ENCODE results near the gene PRSS36.
"Not testable (repeated sequence)": the region's sequence is repeated elsewhere in the genome, so short reads cannot be mapped to it uniquely, and the experiment has no call there.

PRSS36 gene

GRCh38 chr16:31120129-31120528 lies 29.7 kb downstream of the PRSS36 start:
- no peak for DNase-seq

- DNase-seq: no peak
Observed at GRCh38 chr16:31118223-31119155, 31.4 kb downstream of the PRSS36 start.

- peak; percentile 94 to 95 for DNase-seq
Observed at GRCh38 chr16:31117384-31118222, 32.3 kb downstream of the PRSS36 start, which contains the start of gene KAT8. KAT8 (plus strand) TSS chr16:31117664; CDS start chr16:31117682, 18 bp downstream.

GRCh38 chr16:31114468-31114867 lies 35.4 kb downstream of the PRSS36 start:
- no peak for DNase-seq

GRCh38 chr16:31113121-31114120 lies 36.4 kb downstream of the PRSS36 start:
- DNase-seq: no peak

- no peak for DNase-seq
Observed at GRCh38 chr16:31112711-31113110, 37.2 kb downstream of the PRSS36 start.

GRCh38 chr16:31111881-31112466 lies 37.9 kb downstream of the PRSS36 start:
- no peak for DNase-seq

GRCh38 chr16:31110106-31111034 lies 39.5 kb downstream of the PRSS36 start:
- no peak for DNase-seq

GRCh38 chr16:31109622-31110021 lies 40.2 kb downstream of the PRSS36 start:
- no peak for DNase-seq

- DNase-seq: no peak
Observed at GRCh38 chr16:31108794-31109558, 40.9 kb downstream of the PRSS36 start.

GRCh38 chr16:31108035-31108793 lies 41.7 kb downstream of the PRSS36 start, which contains the start of gene BCKDK:
BCKDK (plus strand) TSS chr16:31108386; CDS start chr16:31109224, 838 bp downstream.
- DNase-seq: peak; percentile 37 to 63

- DNase-seq: no peak
Observed at GRCh38 chr16:31107465-31107867, 42.4 kb downstream of the PRSS36 start.

- DNase-seq: no peak
Observed at GRCh38 chr16:31106509-31107464, 43.1 kb downstream of the PRSS36 start.

- no peak for DNase-seq
Observed at GRCh38 chr16:31105677-31106213, 44.1 kb downstream of the PRSS36 start.

- DNase-seq: not testable (repeated sequence)
Observed at GRCh38 chr16:31100876-31101641, 48.8 kb downstream of the PRSS36 start.

GRCh38 chr16:31099860-31100638 lies 49.8 kb downstream of the PRSS36 start:
- DNase-seq: no peak

Data from NCI-H2081 (cell line).